ENCODE data around the gene CPA1.

Gene CPA1

DNA sequence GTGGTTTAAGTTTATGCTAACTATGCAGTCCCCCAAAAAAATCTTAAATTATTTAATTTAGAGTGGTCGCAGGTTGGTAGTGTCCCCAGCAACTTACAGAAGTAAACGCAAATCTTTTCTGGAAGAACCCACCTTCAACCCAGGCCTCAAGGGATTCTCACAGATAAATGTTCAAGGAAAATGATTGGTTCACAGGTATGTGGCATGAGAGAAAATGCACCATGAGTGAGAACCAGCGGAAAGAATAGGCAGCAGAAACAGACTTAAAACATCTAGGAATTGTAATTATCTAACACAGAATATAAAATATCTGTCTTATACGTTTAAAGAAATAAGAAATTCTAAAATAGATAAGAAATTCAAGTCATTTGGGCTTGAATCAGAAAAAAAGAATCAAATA lies 38.4 kb upstream of the CPA1 start:
- no peaks in the 10 kb centered on the region for H4K20me1 ChIP-seq (ENCODE audit: control insufficient read depth, insufficient read depth, low read depth, low read length)
- peaks cover 2% of the 10 kb centered on the region; the same call in 1 of the 2 replicates for H3K27me3 ChIP-seq (ENCODE audit: control insufficient read depth, low read length)
- H3K4me1 ChIP-seq (ENCODE audit: control insufficient read depth, low read length): no peaks in the 10 kb centered on the region
- no peak for TF ChIP-seq EZH2phosphoT487 (IDR thresholded peaks at IDR 0.05; ENCODE audit: borderline replicate concordance, low read length)
- TF ChIP-seq, protein P1, sequence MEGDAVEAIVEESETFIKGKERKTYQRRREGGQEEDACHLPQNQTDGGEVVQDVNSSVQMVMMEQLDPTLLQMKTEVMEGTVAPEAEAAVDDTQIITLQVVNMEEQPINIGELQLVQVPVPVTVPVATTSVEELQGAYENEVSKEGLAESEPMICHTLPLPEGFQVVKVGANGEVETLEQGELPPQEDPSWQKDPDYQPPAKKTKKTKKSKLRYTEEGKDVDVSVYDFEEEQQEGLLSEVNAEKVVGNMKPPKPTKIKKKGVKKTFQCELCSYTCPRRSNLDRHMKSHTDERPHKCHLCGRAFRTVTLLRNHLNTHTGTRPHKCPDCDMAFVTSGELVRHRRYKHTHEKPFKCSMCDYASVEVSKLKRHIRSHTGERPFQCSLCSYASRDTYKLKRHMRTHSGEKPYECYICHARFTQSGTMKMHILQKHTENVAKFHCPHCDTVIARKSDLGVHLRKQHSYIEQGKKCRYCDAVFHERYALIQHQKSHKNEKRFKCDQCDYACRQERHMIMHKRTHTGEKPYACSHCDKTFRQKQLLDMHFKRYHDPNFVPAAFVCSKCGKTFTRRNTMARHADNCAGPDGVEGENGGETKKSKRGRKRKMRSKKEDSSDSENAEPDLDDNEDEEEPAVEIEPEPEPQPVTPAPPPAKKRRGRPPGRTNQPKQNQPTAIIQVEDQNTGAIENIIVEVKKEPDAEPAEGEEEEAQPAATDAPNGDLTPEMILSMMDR (IDR thresholded peaks at IDR 0.05; ENCODE audit: low read depth, low read length, poor library complexity, severe bottlenecking): no peak
- H3K4me3 ChIP-seq (ENCODE audit: low read length): no peak overlapping the region
- H3K79me2 ChIP-seq (ENCODE audit: control insufficient read depth, low read length): no peaks in the 10 kb centered on the region
- no peaks in the 10 kb centered on the region for H3K9me2 ChIP-seq (replicated peaks; ENCODE audit: control insufficient read depth, low read length)
- no peak overlapping the region for H3K27ac ChIP-seq (ENCODE audit: low read depth, low read length)
- H3F3A ChIP-seq (ENCODE audit: control insufficient read depth, insufficient read depth): no peaks in the 10 kb centered on the region
- no peak overlapping the region for H3K4me2 ChIP-seq (ENCODE audit: low read length)
- no peaks in the 10 kb centered on the region for H3K36me3 ChIP-seq (ENCODE audit: control insufficient read depth, low read length)
- no peaks in the 10 kb centered on the region for H3K9me3 ChIP-seq (ENCODE audit: control insufficient read depth, insufficient read depth, low read length)

DNA sequence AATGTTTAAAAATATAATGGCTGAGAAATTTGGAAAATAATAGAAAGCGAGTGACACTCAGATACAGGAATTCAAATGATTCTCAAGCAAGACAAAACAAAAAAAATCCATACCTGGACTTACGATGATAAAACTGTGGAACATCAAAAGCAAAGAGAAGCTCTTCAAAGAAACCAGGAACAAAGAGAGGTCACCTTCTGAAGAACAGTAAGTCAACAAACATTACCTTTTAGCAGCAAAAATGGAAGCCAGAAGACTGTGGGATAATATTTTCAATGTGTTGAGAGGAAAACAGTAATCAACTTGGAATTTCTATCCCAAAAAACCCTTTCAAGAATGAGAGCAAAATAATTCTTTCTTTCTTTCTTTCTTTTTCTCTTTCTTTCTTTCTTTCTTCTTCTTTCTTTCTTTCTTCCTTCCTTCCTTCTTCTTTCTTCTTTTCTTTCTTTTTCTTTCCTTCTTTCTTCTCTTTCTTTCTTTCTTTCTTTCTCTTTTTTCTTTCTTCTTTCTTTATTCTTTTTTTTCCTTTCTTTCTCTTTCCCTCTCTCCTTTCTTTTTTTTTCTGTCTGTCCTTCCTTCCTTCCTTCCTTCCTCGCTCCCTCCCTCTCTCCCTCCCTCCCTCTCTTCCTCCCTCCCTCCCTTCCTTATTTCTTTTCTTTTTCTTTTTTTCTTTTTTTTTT lies 37.5 kb upstream of the CPA1 start:
- TF ChIP-seq EZH2phosphoT487 (IDR thresholded peaks at IDR 0.05; ENCODE audit: borderline replicate concordance, low read length): no peak
- TF ChIP-seq, protein P1 (IDR thresholded peaks at IDR 0.05; ENCODE audit: low read depth, low read length, poor library complexity, severe bottlenecking): no peak
- Histone ChIP-seq H3K4me2 (ENCODE audit: low read length) (no peak overlapping the region), H3K79me2 (ENCODE audit: control insufficient read depth, low read length) (no peaks in the 10 kb centered on the region), H3K4me1 (ENCODE audit: control insufficient read depth, low read length) (no peaks in the 10 kb centered on the region), H4K20me1 (ENCODE audit: control insufficient read depth, insufficient read depth, low read depth, low read length) (no peaks in the 10 kb centered on the region), H3K4me3 (ENCODE audit: low read length) (no peak overlapping the region), H3K36me3 (ENCODE audit: control insufficient read depth, low read length) (no peaks in the 10 kb centered on the region), H3K9me2 (replicated peaks; ENCODE audit: control insufficient read depth, low read length) (no peaks in the 10 kb centered on the region), H3F3A (ENCODE audit: control insufficient read depth, insufficient read depth) (no peaks in the 10 kb centered on the region), H3K9me3 (ENCODE audit: control insufficient read depth, insufficient read depth, low read length) (no peaks in the 10 kb centered on the region), H3K27me3 (ENCODE audit: control insufficient read depth, low read length) (peaks cover 2% of the 10 kb centered on the region; the same call in 1 of the 2 replicates), H3K27ac (ENCODE audit: low read depth, low read length) (no peak overlapping the region)

DNA sequence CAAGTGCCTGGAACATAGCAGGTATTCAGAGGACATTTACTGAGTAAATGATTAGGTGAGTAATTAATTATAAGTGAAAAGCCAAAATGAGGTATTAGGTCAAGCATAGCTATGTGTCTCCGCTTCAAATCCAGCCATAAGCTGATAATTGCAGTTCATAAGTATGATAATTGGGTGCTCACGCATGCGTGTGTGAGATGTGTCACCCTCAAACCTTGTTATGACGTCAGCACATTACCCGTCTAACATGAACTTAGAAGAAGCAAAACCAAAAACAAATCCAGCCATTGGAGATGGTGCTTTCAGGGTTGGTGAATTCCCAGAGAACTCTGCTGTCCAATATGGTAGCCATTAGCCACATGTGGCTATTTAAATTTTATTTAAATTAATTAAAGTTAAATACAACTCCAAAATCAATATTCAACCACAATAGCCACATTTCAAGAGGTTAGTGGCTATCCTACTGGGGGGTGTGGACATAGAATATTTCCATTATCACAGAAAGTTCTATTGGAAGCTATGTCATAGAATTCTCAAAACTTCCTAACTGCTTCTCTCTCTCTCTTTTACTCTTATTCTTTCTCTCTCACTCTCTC lies 35.9 kb upstream of the CPA1 start, which contains the start of gene CPA5:
TSS of gene CPA5 (plus strand) at position 546 of the 596 bp plus-strand sequence. CDS start 1,670 bp downstream, outside the sequence.
- Histone ChIP-seq H3K4me3 (ENCODE audit: low read length) (no peak within 1 kb of the TSS), H3K4me2 (ENCODE audit: low read length) (no peak within 1 kb of the TSS), H3K36me3 (ENCODE audit: control insufficient read depth, low read length) (no peaks in the 10 kb centered on the region), H3K79me2 (ENCODE audit: control insufficient read depth, low read length) (no peaks in the 10 kb centered on the region), H3K4me1 (ENCODE audit: control insufficient read depth, low read length) (no peaks in the 10 kb centered on the region), H3K9me2 (replicated peaks; ENCODE audit: control insufficient read depth, low read length) (no peaks in the 10 kb centered on the region), H3K27ac (ENCODE audit: low read depth, low read length) (no peak within 1 kb of the TSS), H3F3A (ENCODE audit: control insufficient read depth, insufficient read depth) (no peaks in the 10 kb centered on the region), H3K27me3 (ENCODE audit: control insufficient read depth, low read length) (peaks cover 2% of the 10 kb centered on the region; the same call in 1 of the 2 replicates), H3K9me3 (ENCODE audit: control insufficient read depth, insufficient read depth, low read length) (no peaks in the 10 kb centered on the region), H4K20me1 (ENCODE audit: control insufficient read depth, insufficient read depth, low read depth, low read length) (no peaks in the 10 kb centered on the region)
- TF ChIP-seq EZH2phosphoT487 (IDR thresholded peaks at IDR 0.05; ENCODE audit: borderline replicate concordance, low read length): no peak
- TF ChIP-seq, protein P1 (IDR thresholded peaks at IDR 0.05; ENCODE audit: low read depth, low read length, poor library complexity, severe bottlenecking): no peak

Measured in DOHH2 (cell line).